ENCODE measurements around the gene TMEM239. TPM values are rescaled to one million over a fixed set of nuclear protein-coding genes. Genes with fewer than 3 reads are reported as not detected.
"Not testable (repeated sequence)": the region's sequence is repeated elsewhere in the genome, so short reads cannot be mapped to it uniquely, and the experiment has no call there.

TMEM239 gene
- total RNA-seq, 1 donor from 2014 or later: not detected

GRCh38 chr20:2768632-2769015 lies 47.5 kb upstream of the TMEM239 start:
- Mint-ChIP-seq H3K27me3 (ENCODE audit: low read depth, unreplicated experiment) (peaks cover 37% of the 10 kb centered on the region), H3K4me1 (ENCODE audit: low read depth, unreplicated experiment) (no peaks in the 10 kb centered on the region), H3K36me3 (ENCODE audit: low read depth, unreplicated experiment) (no peaks in the 10 kb centered on the region), H3K27ac (ENCODE audit: unreplicated experiment) (no peak overlapping the region), H3K9me3 (ENCODE audit: unreplicated experiment) (no peaks in the 10 kb centered on the region), H3K4me3 (ENCODE audit: unreplicated experiment) (no peak overlapping the region)
- H3K9ac ChIP-seq (ENCODE audit: low read length): no peak overlapping the region
- DNase-seq (ENCODE audit: low read depth) (no peak), FAIRE-seq (no peak)
- no peaks in the 10 kb centered on the region for H3K4me1 ChIP-seq (ENCODE audit: insufficient read depth, low read length)
- H3K27me3 ChIP-seq (ENCODE audit: insufficient read depth, low read length): peaks cover 27% of the 10 kb centered on the region
- no peak overlapping the region for H3K4me2 ChIP-seq (ENCODE audit: low read length)
- H3K4me3 ChIP-seq (ENCODE audit: insufficient read depth, low read depth, low read length): no peak overlapping the region
- no peaks in the 10 kb centered on the region for H3K9me3 ChIP-seq (ENCODE audit: insufficient read depth, low read depth, low read length)
- H3K36me3 ChIP-seq (ENCODE audit: insufficient read depth, low read length): no peaks in the 10 kb centered on the region
- TF ChIP-seq CTCF (IDR thresholded peaks at IDR 0.05; ENCODE audit: insufficient read depth, low read depth, low read length): no peak
- TF ChIP-seq EZH2 (IDR thresholded peaks at IDR 0.05; ENCODE audit: insufficient read depth, low read length): no peak
- H3K79me2 ChIP-seq (ENCODE audit: insufficient read depth, low read length): no peaks in the 10 kb centered on the region
- H3K27ac ChIP-seq (ENCODE audit: low read depth, low read length): no peak overlapping the region
- peaks cover 7% of the 10 kb centered on the region for H4K20me1 ChIP-seq (ENCODE audit: insufficient read depth, low read length)
- no peak overlapping the region for H2AFZ ChIP-seq (ENCODE audit: low read depth, low read length)

GRCh38 chr20:2770091-2770490 lies 46.1 kb upstream of the TMEM239 start:
- not testable (repeated sequence) for H2AFZ ChIP-seq (ENCODE audit: low read depth, low read length); H3K9me3 Mint-ChIP-seq (ENCODE audit: unreplicated experiment); H3K79me2 ChIP-seq (ENCODE audit: insufficient read depth, low read length); H3K4me1 ChIP-seq (ENCODE audit: insufficient read depth, low read length); H3K9me3 ChIP-seq (ENCODE audit: insufficient read depth, low read depth, low read length); FAIRE-seq; H3K4me2 ChIP-seq (ENCODE audit: low read length); H3K27ac ChIP-seq (ENCODE audit: low read depth, low read length); H3K4me3 ChIP-seq (ENCODE audit: insufficient read depth, low read depth, low read length); H3K27ac Mint-ChIP-seq (ENCODE audit: unreplicated experiment); H3K36me3 ChIP-seq (ENCODE audit: insufficient read depth, low read length); DNase-seq (ENCODE audit: low read depth); H3K4me1 Mint-ChIP-seq (ENCODE audit: low read depth, unreplicated experiment); H3K9ac ChIP-seq (ENCODE audit: low read length); H3K4me3 Mint-ChIP-seq (ENCODE audit: unreplicated experiment); H4K20me1 ChIP-seq (ENCODE audit: insufficient read depth, low read length); H3K36me3 Mint-ChIP-seq (ENCODE audit: low read depth, unreplicated experiment)
- H3K27me3 Mint-ChIP-seq (ENCODE audit: low read depth, unreplicated experiment): peaks cover 31% of the 10 kb centered on the region
- H3K27me3 ChIP-seq (ENCODE audit: insufficient read depth, low read length): peaks cover 26% of the 10 kb centered on the region

- Mint-ChIP-seq H3K27me3 (ENCODE audit: low read depth, unreplicated experiment) (peaks cover 31% of the 10 kb centered on the region), H3K4me3 (ENCODE audit: unreplicated experiment) (no peak overlapping the region), H3K9me3 (ENCODE audit: unreplicated experiment) (peaks cover 4% of the 10 kb centered on the region), H3K36me3 (ENCODE audit: low read depth, unreplicated experiment) (no peaks in the 10 kb centered on the region), H3K27ac (ENCODE audit: unreplicated experiment) (no peak overlapping the region), H3K4me1 (ENCODE audit: low read depth, unreplicated experiment) (no peaks in the 10 kb centered on the region)
- Histone ChIP-seq H3K79me2 (ENCODE audit: insufficient read depth, low read length) (no peaks in the 10 kb centered on the region), H3K9ac (ENCODE audit: low read length) (no peak overlapping the region), H3K4me2 (ENCODE audit: low read length) (peak overlapping the region; percentile 22), H3K9me3 (ENCODE audit: insufficient read depth, low read depth, low read length) (no peaks in the 10 kb centered on the region), H2AFZ (ENCODE audit: low read depth, low read length) (peak overlapping the region; percentile 14), H3K36me3 (ENCODE audit: insufficient read depth, low read length) (no peaks in the 10 kb centered on the region), H3K27me3 (ENCODE audit: insufficient read depth, low read length) (peaks cover 27% of the 10 kb centered on the region), H3K4me3 (ENCODE audit: insufficient read depth, low read depth, low read length) (no peak overlapping the region), H4K20me1 (ENCODE audit: insufficient read depth, low read length) (peaks cover 7% of the 10 kb centered on the region), H3K4me1 (ENCODE audit: insufficient read depth, low read length) (no peaks in the 10 kb centered on the region), H3K27ac (ENCODE audit: low read depth, low read length) (no peak overlapping the region)
- FAIRE-seq (no peak), DNase-seq (ENCODE audit: low read depth) (no peak)
- TF ChIP-seq CTCF (IDR thresholded peaks at IDR 0.05; ENCODE audit: insufficient read depth, low read depth, low read length) (no peak), EZH2 (IDR thresholded peaks at IDR 0.05; ENCODE audit: insufficient read depth, low read length) (no peak)
Observed at GRCh38 chr20:2771631-2772080, 44.5 kb upstream of the TMEM239 start.

Measured in astrocyte (in vitro differentiated cells and primary cell).